Liver (tissue), 9 donors: ENCODE measurements around the gene DEAF1. TPM values are rescaled to one million over a fixed set of nuclear protein-coding genes. Genes with fewer than 3 reads are reported as not detected.

Experiments
- DNase-seq: peaks from one replicate; pipeline ENCODE4 v3.0.0-alpha.2; 2017; ENCODE audit warnings: low spot score
- H3K27ac ChIP-seq, 2 donors: one replicate each; pipeline ENCODE4 v1.7.0; 2013; ENCODE audit warnings: inconsistent platforms in 2 of 2, low read length in 2 of 2, control low read depth in 1 of 2, low read depth in 1 of 2, mild to moderate bottlenecking in 1 of 2
- H3K27me3 ChIP-seq, 4 donors: one replicate each; pipeline versions ENCODE4 v1.6.1 to v1.7.0; 2013; ENCODE audit warnings: low read length in 3 of 4, inconsistent platforms in 1 of 4, mild to moderate bottlenecking in 1 of 4, moderate library complexity in 1 of 4; ENCODE audit not compliant: control insufficient read depth in 4 of 4, insufficient read depth in 4 of 4
- H3K36me3 ChIP-seq, 4 donors: one replicate each; pipeline versions ENCODE4 v1.6.1 to v1.7.0; 2013; ENCODE audit warnings: low read length in 3 of 4, mild to moderate bottlenecking in 3 of 4, low read depth in 1 of 4, moderate library complexity in 1 of 4; ENCODE audit not compliant: control insufficient read depth in 4 of 4, insufficient read depth in 3 of 4
- H3K4me1 ChIP-seq, 4 donors: one replicate each; pipeline versions ENCODE4 v1.6.1 to v1.7.0; 2013; ENCODE audit warnings: low read length in 3 of 4, mild to moderate bottlenecking in 3 of 4, moderate library complexity in 1 of 4; ENCODE audit not compliant: control insufficient read depth in 4 of 4, insufficient read depth in 4 of 4
- H3K4me3 ChIP-seq, 3 donors: one replicate each; pipeline versions ENCODE4 v1.6.1 to v1.7.0; 2013; ENCODE audit warnings: low read length in 3 of 3, control low read depth in 1 of 3, low read depth in 1 of 3, mild to moderate bottlenecking in 1 of 3
- H3K9ac ChIP-seq, 2 donors: one replicate each; pipeline ENCODE4 v1.7.0; 2013; ENCODE audit warnings: low read length in 2 of 2, mild to moderate bottlenecking in 2 of 2, moderate library complexity in 2 of 2, control low read depth in 1 of 2, low read depth in 1 of 2
- H3K9me3 ChIP-seq, 4 donors: one replicate each; pipeline versions ENCODE4 v1.6.1 to v1.7.0; 2013; ENCODE audit warnings: low read length in 3 of 4; ENCODE audit not compliant: control insufficient read depth in 4 of 4
- ATF3 ChIP-seq: IDR thresholded peaks from 2 replicates; pipeline ENCODE4 v1.6.1; 2016; ENCODE audit warnings: antibody characterized with exemption
- CTCF ChIP-seq: fragments of 150-350 bp; IDR thresholded peaks from 2 replicates; pipeline ENCODE4 v1.5.1; 2017; ENCODE audit warnings: improper control_type of control experiment, low read depth, low read length; ENCODE audit not compliant: missing input control
- EGR1 ChIP-seq, 2 donors: IDR thresholded peaks; 2 replicates each; pipeline ENCODE4 v1.6.1; 2016 to 2018; ENCODE audit warnings: antibody characterized with exemption in 2 of 2, low read depth in 2 of 2
- FOXA1 ChIP-seq: IDR thresholded peaks from 2 replicates; pipeline ENCODE4 v1.6.1; 2016; ENCODE audit warnings: antibody characterized with exemption
- FOXA2 ChIP-seq: IDR thresholded peaks from 2 replicates; pipeline ENCODE4 v1.6.1; 2016; ENCODE audit warnings: antibody characterized with exemption
- GABPA ChIP-seq, 2 donors: IDR thresholded peaks in 1 of 2; conservative IDR thresholded peaks in 1 of 2; 2 replicates each; pipeline ENCODE4 v1.6.1; 2016; ENCODE audit warnings: antibody characterized with exemption in 2 of 2, mild to moderate bottlenecking in 1 of 2, moderate library complexity in 1 of 2
- HNF4A ChIP-seq, 2 donors: conservative IDR thresholded peaks; 2 replicates each; pipeline ENCODE4 v1.6.1; 2016; ENCODE audit warnings: antibody characterized with exemption in 2 of 2, mild to moderate bottlenecking in 2 of 2
- HNF4G ChIP-seq: IDR thresholded peaks from 2 replicates; pipeline ENCODE4 v1.6.1; 2016; ENCODE audit warnings: antibody characterized with exemption
- JUND ChIP-seq, 2 donors: IDR thresholded peaks; 2 replicates each; pipeline ENCODE4 v1.6.1; 2016; ENCODE audit warnings: antibody characterized with exemption in 2 of 2
- MAX ChIP-seq: IDR thresholded peaks from 2 replicates; pipeline ENCODE4 v1.6.1; 2016; ENCODE audit warnings: antibody characterized with exemption
- NR2F2 ChIP-seq: IDR thresholded peaks from 2 replicates; pipeline ENCODE4 v1.6.1; 2016; ENCODE audit warnings: antibody characterized with exemption
- RAD21 ChIP-seq, 2 donors: IDR thresholded peaks; 2 replicates each; pipeline ENCODE4 v1.6.1; 2016; ENCODE audit warnings: antibody characterized with exemption in 2 of 2, mild to moderate bottlenecking in 2 of 2
- REST ChIP-seq: IDR thresholded peaks from 2 replicates; pipeline ENCODE4 v1.6.1; 2016; ENCODE audit warnings: antibody characterized with exemption, mild to moderate bottlenecking
- RXRA ChIP-seq, 2 donors: IDR thresholded peaks; 2 replicates each; pipeline ENCODE4 v1.6.1; 2017 to 2018; ENCODE audit warnings: antibody characterized with exemption in 2 of 2, mild to moderate bottlenecking in 1 of 2
- SP1 ChIP-seq: IDR thresholded peaks from 2 replicates; pipeline ENCODE4 v1.6.1; 2018; ENCODE audit warnings: antibody characterized with exemption, mild to moderate bottlenecking
- TAF1 ChIP-seq: conservative IDR thresholded peaks from 2 replicates; pipeline ENCODE4 v1.6.1; 2016; ENCODE audit warnings: antibody characterized with exemption, mild to moderate bottlenecking
- YY1 ChIP-seq: IDR thresholded peaks from 2 replicates; pipeline ENCODE4 v1.6.1; 2016; ENCODE audit warnings: antibody characterized with exemption, mild to moderate bottlenecking
- ZBTB33 ChIP-seq: IDR thresholded peaks from 2 replicates; pipeline ENCODE4 v1.6.1; 2016; ENCODE audit warnings: antibody characterized with exemption
- WGBS: extraction: QIAGEN DNeasy Blood & Tissue Kit; methylation state at CpG from one replicate; pipeline ENCODE4 v1.1.7; 2013; 5-methylcytosine and 5-hydroxymethylcytosine counted together
- polyA plus RNA-seq, 2 donors: library from polyadenylated mRNA; stranded (reverse) in 1 of 2; unstranded in 1 of 2; fragments of 200-250 nt in 1 of 2; fragments of >200 nt in 1 of 2; fragmentation: Nextera tagmentation in 1 of 2; extraction: Ambion mirVana in 1 of 2; gene quantifications; one replicate each; pipeline versions ENCODE4 v1.2.1 to v1.2.3, GENCODE V29; 2013 to 2015
- total RNA-seq, 2 donors: library from RNA; depleted of rRNA; stranded (reverse); fragments of >200 nt; gene quantifications; one replicate each; pipeline ENCODE4 v1.2.3, GENCODE V29; 2014
- donor health status: healthy.
- donor health status: healthy.
- donor health status: healthy.
- donor health status: healthy.
- donor health status: healthy.

Gene DEAF1
- total and polyA plus RNA-seq, 4 donors, result 7.0 to 11.4 (median 10.1) TPM

- Histone ChIP-seq H3K27ac (peak overlapping the region in 1 of 2 donors; percentile 63), H3K27me3 (no peaks in the 10 kb centered on the region), H3K4me3 (no peak overlapping the region), H3K9ac (no peak overlapping the region), H3K36me3 (peaks cover 0 to 5% (median 2%) of the 10 kb centered on the region in 4 donors), H3K9me3 (no peaks in the 10 kb centered on the region), H3K4me1 (peaks cover 13 to 59% (median 50%) of the 10 kb centered on the region in 4 donors)
- no peak for TF ChIP-seq CTCF
- no peak for TF ChIP-seq GABPA (IDR thresholded peaks at IDR 0.05 in 1 of 2, conservative IDR thresholded peaks at IDR 0.05 in 1 of 2)
- no peak for TF ChIP-seq HNF4A (conservative IDR thresholded peaks at IDR 0.05)
- TF ChIP-seq FOXA1, result no peak
- TF ChIP-seq FOXA2, result no peak
- TF ChIP-seq RXRA (IDR thresholded peaks at IDR 0.05), result no peak
- TF ChIP-seq RAD21 (IDR thresholded peaks at IDR 0.05), result no peak
- no peak for TF ChIP-seq HNF4G
- no peak for TF ChIP-seq NR2F2
- WGBS, result 85% methylated on average over 14 of the region's 14 CpGs
- DNase-seq, result no peak
These were observed 38.6 kb downstream of the DEAF1 start for GRCh38 chr11:656426-656825.

GRCh38 chr11:655036-655726, 39.8 kb downstream of the DEAF1 start:
- H3K36me3 ChIP-seq, result peaks cover 0 to 5% (median 1%) of the 10 kb centered on the region in 4 donors
- 35% methylated on average over 30 of the region's 30 CpGs for WGBS
- H3K27me3 ChIP-seq, result no peaks in the 10 kb centered on the region
- peak overlapping the region in 2 of 3 donors; percentile 11 to 28 for H3K4me3 ChIP-seq
- DNase-seq, result no peak
- TF ChIP-seq EGR1 (IDR thresholded peaks at IDR 0.05; ENCODE audit: low read depth in 2 of 2) (no peak), ZBTB33 (no peak), MAX (peak; percentile 39), REST (peak; percentile 44), HNF4G (no peak), GABPA (IDR thresholded peaks at IDR 0.05 in 1 of 2, conservative IDR thresholded peaks at IDR 0.05 in 1 of 2) (no peak), HNF4A (conservative IDR thresholded peaks at IDR 0.05) (peak; percentile 51 to 75), CTCF (no peak), FOXA2 (peak; percentile 92), JUND (IDR thresholded peaks at IDR 0.05) (peak in 1 of 2 donors; percentile 45), RAD21 (IDR thresholded peaks at IDR 0.05) (no peak), ATF3 (no peak), YY1 (no peak), NR2F2 (no peak), TAF1 (no peak), SP1 (peak; percentile 85), FOXA1 (peak; percentile 90), RXRA (IDR thresholded peaks at IDR 0.05) (peak; percentile 44 to 82)
- H3K4me1 ChIP-seq, result peaks cover 13 to 58% (median 50%) of the 10 kb centered on the region in 4 donors
- peak overlapping the region; percentile 68 to 87 for H3K27ac ChIP-seq
- H3K9me3 ChIP-seq, result no peaks in the 10 kb centered on the region
- no peak overlapping the region for H3K9ac ChIP-seq
